K562 (cell line): ENCODE data around the gene ZMIZ1.
"Not testable (repeated sequence)": the region's sequence is repeated elsewhere in the genome, so short reads cannot be mapped to it uniquely, and the experiment has no call there.

ENCODE experiments used
- GATA2 ChIP-seq: sonication (generic); formaldehyde crosslinking; IDR thresholded peaks from 2 replicates; pipeline ENCODE4 v1.4.0; 2020; ENCODE audit warnings: mild to moderate bottlenecking, missing genetic modification reagents
- MCM5 ChIP-seq: fragments of 450-650 bp; IDR thresholded peaks from 2 replicates; pipeline ENCODE4 v1.6.1; 2016; ENCODE audit warnings: low read depth
- MYNN ChIP-seq, 2 experiments: sonication (generic); formaldehyde crosslinking in 1 of 2; IDR thresholded peaks; 2 replicates each; pipeline versions ENCODE4 v1.5.0 to v1.6.1; 2016 to 2020; ENCODE audit warnings: antibody characterized with exemption in 1 of 2, missing genetic modification reagents in 1 of 2
- POLR2A ChIP-seq: fragments of 450-650 bp; conservative IDR thresholded peaks from 2 replicates; pipeline ENCODE4 v1.6.1; 2016
- TAF7 ChIP-seq: fragments of 450-650 bp; IDR thresholded peaks from 2 replicates; pipeline ENCODE4 v1.6.1; 2016; ENCODE audit warnings: missing genetic modification characterization, missing compliant biosample characterization
- ZNF212 ChIP-seq: fragments of 450-650 bp; formaldehyde crosslinking; IDR thresholded peaks from 2 replicates; pipeline ENCODE4 v1.4.0; 2020; ENCODE audit warnings: mild to moderate bottlenecking
- ZNF589 ChIP-seq: fragments of 200-800 bp; sonication (Bioruptor generic); IDR thresholded peaks from 2 replicates; pipeline ENCODE4 v1.6.1; 2016; ENCODE audit warnings: low read depth, missing genetic modification characterization, missing compliant biosample characterization

- TF ChIP-seq ZNF212 (CRISPR knock-in tag); MCM5; MYNN (IDR thresholded peaks at IDR 0.05); MYNN (CRISPR knock-in tag; IDR thresholded peaks at IDR 0.05); POLR2A; ZNF589 (CRISPR knock-in tag); TAF7 (tag); GATA2 (CRISPR knock-in tag): not testable (repeated sequence)
Observed at GRCh38 chr10:79036416-79036815, 32.4 kb upstream of the ZMIZ1 start.
